Endothelial cell (in vitro differentiated cells): ENCODE results near the gene FBXO41. TPM values are rescaled to one million over a fixed set of nuclear protein-coding genes. Genes with fewer than 3 reads are reported as not detected.

Source experiments
- DNase-seq: peaks from one replicate; pipeline ENCODE4 v3.0.0; 2021; ENCODE audit warnings: low spot score
- H3K27ac Mint-ChIP-seq: one replicate; pipeline ENCODE4 v1.8.0; 2021; ENCODE audit warnings: mixed read lengths, inconsistent platforms; ENCODE audit not compliant: unreplicated experiment
- H3K27me3 Mint-ChIP-seq: one replicate; pipeline ENCODE4 v1.8.0; 2021; ENCODE audit warnings: mild to moderate bottlenecking, moderate library complexity, mixed read lengths, inconsistent platforms; ENCODE audit not compliant: unreplicated experiment
- H3K36me3 Mint-ChIP-seq: one replicate; pipeline ENCODE4 v1.8.0; 2021; ENCODE audit warnings: mild to moderate bottlenecking, low read depth, mixed read lengths, inconsistent platforms; ENCODE audit not compliant: unreplicated experiment
- H3K4me1 Mint-ChIP-seq: one replicate; pipeline ENCODE4 v1.8.0; 2021; ENCODE audit warnings: mild to moderate bottlenecking, mixed read lengths, inconsistent platforms; ENCODE audit not compliant: unreplicated experiment
- H3K4me3 Mint-ChIP-seq: one replicate; pipeline ENCODE4 v1.8.0; 2021; ENCODE audit warnings: mild to moderate bottlenecking, mixed read lengths, inconsistent platforms; ENCODE audit not compliant: unreplicated experiment
- H3K9me3 Mint-ChIP-seq: one replicate; pipeline ENCODE4 v1.8.0; 2021; ENCODE audit warnings: mixed read lengths, inconsistent platforms; ENCODE audit not compliant: unreplicated experiment
- CTCF ChIP-seq: fragments of 200-600 bp; sonication (generic); IDR thresholded peaks from one replicate; pipeline ENCODE4 v1.5.0; 2021; ENCODE audit warnings: antibody characterized with exemption; ENCODE audit not compliant: unreplicated experiment
- total RNA-seq: library from RNA; stranded (reverse); fragmentation: NEBNext Ultra II Directional; extraction: Animal tissue kit (Norgen Biotek cat#: 25700); gene quantifications from one replicate; pipeline ENCODE4 v1.2.1, GENCODE V29; 2021; ENCODE audit not compliant: unreplicated experiment

The FBXO41 gene
- total RNA-seq, 1 donor from 2014 or later, result 2.1 TPM

- Mint-ChIP-seq H3K9me3 (no peaks in the 10 kb centered on the region), H3K27ac (no peak overlapping the region), H3K36me3 (peaks cover 6% of the 10 kb centered on the region), H3K4me3 (no peak overlapping the region), H3K4me1 (peaks cover 16% of the 10 kb centered on the region), H3K27me3 (peaks cover 30% of the 10 kb centered on the region)
- TF ChIP-seq CTCF, result no peak
- no peak for DNase-seq
Observed at GRCh38 chr2:73272270-73272669, 12.0 kb downstream of the FBXO41 start.

GRCh38 chr2:73269686-73270465 lies 14.4 kb downstream of the FBXO41 start:
- Mint-ChIP-seq H3K4me3 (peak overlapping the region; percentile 53), H3K4me1 (peaks cover 16% of the 10 kb centered on the region), H3K27ac (peak overlapping the region; percentile 26), H3K36me3 (peaks cover 6% of the 10 kb centered on the region), H3K9me3 (no peaks in the 10 kb centered on the region), H3K27me3 (peaks cover 30% of the 10 kb centered on the region)
- no peak for TF ChIP-seq CTCF
- DNase-seq, result no peak

DNA sequence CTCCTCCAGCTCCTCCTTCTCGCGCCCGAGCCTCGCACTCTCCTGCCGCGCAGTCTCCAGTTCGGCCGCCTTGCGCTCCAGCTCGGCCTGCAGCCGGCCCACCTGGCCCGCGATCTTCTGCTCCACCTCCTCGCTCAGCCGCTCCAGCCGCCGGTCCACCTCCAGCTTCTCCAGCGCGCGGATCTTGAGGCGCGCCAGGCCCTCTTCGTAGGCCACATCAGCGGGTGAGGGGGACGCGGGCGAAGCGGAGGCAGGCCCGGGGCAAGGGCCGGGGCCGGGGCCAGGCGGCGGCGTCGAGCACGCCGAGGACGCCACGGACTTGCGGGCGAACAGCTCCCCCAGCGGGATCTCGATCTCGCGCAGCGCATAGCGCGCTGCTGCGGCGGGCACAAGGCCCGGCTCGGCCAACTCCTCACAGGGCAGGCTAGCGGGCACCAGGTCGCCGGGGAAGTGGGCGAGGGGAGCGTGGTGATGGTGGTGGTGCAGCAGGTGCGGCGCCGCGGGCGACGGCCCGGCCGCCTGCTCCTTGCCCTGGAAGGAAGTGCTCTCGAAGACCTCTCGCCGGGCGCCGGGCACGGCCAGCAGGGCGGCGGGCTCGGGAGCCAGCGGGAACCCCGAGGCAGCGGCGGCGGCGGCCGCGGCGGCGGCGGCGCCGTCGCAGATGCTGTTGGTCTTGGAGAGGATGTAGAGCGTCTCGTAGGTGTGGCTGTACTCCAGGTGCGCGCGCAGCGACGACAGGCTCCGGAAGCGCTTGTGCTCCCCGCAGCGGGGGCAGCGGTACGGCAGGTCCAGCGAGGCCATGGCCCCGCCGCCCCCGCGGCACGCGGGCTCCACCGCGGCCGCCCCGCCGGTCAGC lies 15.2 kb downstream of the FBXO41 start:
- peak; percentile 44 for DNase-seq
- H3K4me3 Mint-ChIP-seq, result no peak overlapping the region
- peaks cover 30% of the 10 kb centered on the region for H3K27me3 Mint-ChIP-seq
- H3K27ac Mint-ChIP-seq, result no peak overlapping the region
- TF ChIP-seq CTCF, result no peak
- H3K36me3 Mint-ChIP-seq, result peaks cover 6% of the 10 kb centered on the region
- no peaks in the 10 kb centered on the region for H3K9me3 Mint-ChIP-seq
- H3K4me1 Mint-ChIP-seq, result peaks cover 16% of the 10 kb centered on the region

GRCh38 chr2:73268366-73268829 lies 15.9 kb downstream of the FBXO41 start:
- Mint-ChIP-seq H3K27me3 (peaks cover 27% of the 10 kb centered on the region), H3K4me1 (peaks cover 16% of the 10 kb centered on the region)

More at GRCh38 chr2:73268366-73268829, 15.9 kb downstream of the FBXO41 start:
- TF ChIP-seq CTCF, result no peak
- no peaks in the 10 kb centered on the region for H3K9me3 Mint-ChIP-seq
- peak overlapping the region; percentile 33 for H3K4me3 Mint-ChIP-seq
- no peak for DNase-seq
- H3K27ac Mint-ChIP-seq, result peak overlapping the region; percentile 6
- H3K36me3 Mint-ChIP-seq, result peaks cover 6% of the 10 kb centered on the region
